ENCODE results near the gene TREM2.
"Not testable (repeated sequence)": the region's sequence is repeated elsewhere in the genome, so short reads cannot be mapped to it uniquely, and the experiment has no call there.

The TREM2 gene

GRCh38 chr6:41153992-41154625, 8.8 kb downstream of the TREM2 start, which contains the start of gene TREML1:
TSS of gene TREML1 (minus strand) at chr6:41154347. CDS start at chr6:41154288, 59 bp downstream.
- no peak for DNase-seq (ENCODE audit: low spot score)

- no peak for DNase-seq (ENCODE audit: low spot score)
Measured at GRCh38 chr6:41153451-41153850, 9.5 kb downstream of the TREM2 start.

GRCh38 chr6:41150671-41151070, 12.2 kb downstream of the TREM2 start:
- DNase-seq (ENCODE audit: low spot score): no peak

GRCh38 chr6:41147917-41148316, 15.0 kb downstream of the TREM2 start:
- DNase-seq (ENCODE audit: low spot score): no peak

- no peak for DNase-seq (ENCODE audit: low spot score)
Measured at GRCh38 chr6:41136911-41137310, 26.0 kb downstream of the TREM2 start.

- no peak for DNase-seq (ENCODE audit: low spot score)
Measured at GRCh38 chr6:41135062-41135832, 27.7 kb downstream of the TREM2 start.

- DNase-seq (ENCODE audit: low spot score): no peak
Measured at GRCh38 chr6:41132254-41132653, 30.7 kb downstream of the TREM2 start.

GRCh38 chr6:41125282-41125681, 37.6 kb downstream of the TREM2 start:
- DNase-seq (ENCODE audit: low spot score): no peak

GRCh38 chr6:41122918-41123317, 40.0 kb downstream of the TREM2 start:
- no peak for DNase-seq (ENCODE audit: low spot score)

GRCh38 chr6:41122373-41122772, 40.5 kb downstream of the TREM2 start:
- DNase-seq (ENCODE audit: low spot score): no peak

GRCh38 chr6:41120058-41120457, 42.9 kb downstream of the TREM2 start:
- no peak for DNase-seq (ENCODE audit: low spot score)

GRCh38 chr6:41119508-41119907, 43.4 kb downstream of the TREM2 start:
- no peak for DNase-seq (ENCODE audit: low spot score)

- not testable (repeated sequence) for DNase-seq (ENCODE audit: low spot score)
Measured at GRCh38 chr6:41115027-41115426, 47.9 kb downstream of the TREM2 start.

GRCh38 chr6:41111017-41111416, 51.9 kb downstream of the TREM2 start:
- DNase-seq (ENCODE audit: low spot score): no peak
